Raji (cell line): Measurements from ENCODE around the gene CX3CL1.

Experiments used
- POLR2A ChIP-seq: IDR thresholded peaks from 2 replicates; pipeline ENCODE4 v1.6.1; 2011; ENCODE audit warnings: low read depth, low read length, control low read depth; ENCODE audit not compliant: insufficient read depth

Gene CX3CL1

GRCh38 chr16:57374067-57374534, 1.8 kb downstream of the CX3CL1 start:
- no peak for TF ChIP-seq POLR2A

- no peak for TF ChIP-seq POLR2A
Observed at GRCh38 chr16:57376313-57376818, 4.1 kb downstream of the CX3CL1 start.

- TF ChIP-seq POLR2A: no peak; the same call in 1 of the 2 replicates
Observed at GRCh38 chr16:57377080-57377841, 5.0 kb downstream of the CX3CL1 start.

GRCh38 chr16:57379579-57379978, 7.3 kb downstream of the CX3CL1 start:
- no peak for TF ChIP-seq POLR2A

GRCh38 chr16:57380671-57381462, 8.6 kb downstream of the CX3CL1 start:
- no peak for TF ChIP-seq POLR2A

- no peak for TF ChIP-seq POLR2A
Observed at GRCh38 chr16:57381791-57382534, 9.7 kb downstream of the CX3CL1 start.

GRCh38 chr16:57382535-57383275, 10.4 kb downstream of the CX3CL1 start:
- TF ChIP-seq POLR2A: no peak

GRCh38 chr16:57383276-57384247, 11.3 kb downstream of the CX3CL1 start:
- no peak for TF ChIP-seq POLR2A

GRCh38 chr16:57384248-57385070, 12.2 kb downstream of the CX3CL1 start:
- no peak for TF ChIP-seq POLR2A

GRCh38 chr16:57385083-57385482, 12.8 kb downstream of the CX3CL1 start:
- TF ChIP-seq POLR2A: no peak

- no peak for TF ChIP-seq POLR2A
Observed at GRCh38 chr16:57386381-57386951, 14.2 kb downstream of the CX3CL1 start.

GRCh38 chr16:57387598-57388354, 15.5 kb downstream of the CX3CL1 start:
- no peak for TF ChIP-seq POLR2A
